Fibroblast of mammary gland (primary cell): ENCODE results near the gene SNTG2.
"Not testable (repeated sequence)": the region's sequence is repeated elsewhere in the genome, so short reads cannot be mapped to it uniquely, and the experiment has no call there.

Experiments used
- DNase-seq: peaks from one replicate; pipeline ENCODE4 v3.0.0-alpha.2; 2010; ENCODE audit warnings: low read depth
- H3K4me3 ChIP-seq: 2 replicates; pipeline ENCODE4 v1.5.1; 2011; ENCODE audit warnings: low read depth, mild to moderate bottlenecking, low read length, moderate library complexity; ENCODE audit not compliant: control insufficient read depth
- TF ChIP-seq, protein P1 (sequence below): conservative IDR thresholded peaks from 2 replicates; pipeline ENCODE4 v1.5.1; 2011; ENCODE audit warnings: low read depth, low read length, inconsistent platforms; ENCODE audit not compliant: control insufficient read depth, insufficient read depth

Gene SNTG2

DNA sequence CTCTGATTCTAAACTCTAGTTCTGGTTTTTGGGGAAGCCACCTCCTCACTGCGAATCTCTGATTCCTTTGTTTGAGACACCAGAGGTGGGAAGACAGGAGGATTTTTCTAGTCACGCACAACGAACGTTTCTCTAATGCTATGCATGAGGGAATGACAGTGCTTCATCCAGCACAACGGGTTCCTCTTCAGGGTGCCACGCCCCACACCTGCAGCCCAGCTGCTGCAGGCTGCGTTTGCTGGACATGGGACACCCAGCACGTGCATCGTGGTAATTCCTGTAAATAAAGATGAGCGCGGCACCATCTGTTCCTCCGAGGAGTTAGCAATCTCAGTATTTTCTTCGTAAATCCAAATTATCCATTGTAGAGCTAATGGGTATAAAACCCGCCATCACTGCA is 425.1 kb downstream of the SNTG2 start:
- DNase-seq, result no peak
- no peak overlapping the region for H3K4me3 ChIP-seq
- TF ChIP-seq, protein P1, sequence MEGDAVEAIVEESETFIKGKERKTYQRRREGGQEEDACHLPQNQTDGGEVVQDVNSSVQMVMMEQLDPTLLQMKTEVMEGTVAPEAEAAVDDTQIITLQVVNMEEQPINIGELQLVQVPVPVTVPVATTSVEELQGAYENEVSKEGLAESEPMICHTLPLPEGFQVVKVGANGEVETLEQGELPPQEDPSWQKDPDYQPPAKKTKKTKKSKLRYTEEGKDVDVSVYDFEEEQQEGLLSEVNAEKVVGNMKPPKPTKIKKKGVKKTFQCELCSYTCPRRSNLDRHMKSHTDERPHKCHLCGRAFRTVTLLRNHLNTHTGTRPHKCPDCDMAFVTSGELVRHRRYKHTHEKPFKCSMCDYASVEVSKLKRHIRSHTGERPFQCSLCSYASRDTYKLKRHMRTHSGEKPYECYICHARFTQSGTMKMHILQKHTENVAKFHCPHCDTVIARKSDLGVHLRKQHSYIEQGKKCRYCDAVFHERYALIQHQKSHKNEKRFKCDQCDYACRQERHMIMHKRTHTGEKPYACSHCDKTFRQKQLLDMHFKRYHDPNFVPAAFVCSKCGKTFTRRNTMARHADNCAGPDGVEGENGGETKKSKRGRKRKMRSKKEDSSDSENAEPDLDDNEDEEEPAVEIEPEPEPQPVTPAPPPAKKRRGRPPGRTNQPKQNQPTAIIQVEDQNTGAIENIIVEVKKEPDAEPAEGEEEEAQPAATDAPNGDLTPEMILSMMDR, result no peak

DNA sequence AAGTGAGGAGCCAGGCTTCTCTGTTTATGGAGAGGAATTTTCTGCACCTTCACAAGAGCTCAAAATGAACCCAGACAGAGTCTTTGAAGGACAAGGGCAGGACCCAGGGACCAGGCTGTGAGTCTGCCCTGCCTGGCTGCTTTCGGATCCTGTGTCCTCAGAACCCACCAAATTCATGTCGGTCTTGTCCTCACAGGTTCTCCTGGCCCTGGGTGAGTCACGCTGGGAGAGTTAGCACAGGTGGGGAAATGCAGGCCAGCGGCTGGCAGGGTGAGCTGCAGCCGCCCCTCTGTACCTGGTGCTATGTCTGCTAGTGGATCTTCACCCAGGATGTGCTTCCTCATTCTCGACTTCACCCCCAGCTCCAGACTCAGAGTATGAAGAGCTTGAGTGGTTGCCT is 426.8 kb downstream of the SNTG2 start:
- H3K4me3 ChIP-seq, result no peak overlapping the region
- DNase-seq, result no peak
- TF ChIP-seq, protein P1, result no peak

DNA sequence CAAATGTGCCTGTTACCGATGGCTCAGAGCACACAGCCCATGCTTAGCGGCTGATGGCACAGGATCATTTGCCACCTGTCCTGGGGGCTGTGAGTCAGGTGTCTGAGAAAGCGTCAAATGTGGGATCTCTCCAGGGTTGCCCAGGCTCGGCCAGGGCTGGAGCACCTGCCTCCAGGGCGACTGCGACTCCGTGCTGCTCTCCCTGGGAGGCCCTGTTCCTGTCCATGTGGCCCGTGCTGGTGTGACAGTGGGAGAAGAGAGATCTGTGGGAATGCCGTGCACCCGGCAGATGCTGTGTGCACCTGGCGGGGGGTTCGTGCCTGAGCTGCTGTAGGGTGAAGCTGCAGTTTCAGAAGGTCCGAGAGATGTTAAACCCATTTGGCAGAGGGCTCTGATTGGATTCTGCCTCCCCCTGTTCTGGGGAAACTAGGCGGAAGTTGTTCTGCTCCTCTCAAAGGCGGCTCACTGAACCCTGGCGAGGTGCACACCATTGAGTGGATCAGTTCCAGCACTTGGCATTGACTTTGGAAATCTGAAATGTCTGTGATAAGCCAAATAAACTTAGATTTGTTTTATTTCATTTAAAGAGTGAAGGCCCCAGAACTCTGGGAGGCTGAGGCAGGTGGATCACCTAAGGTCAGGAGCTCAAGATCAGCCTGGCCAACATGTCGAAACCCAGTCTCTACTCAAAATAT is 428.0 kb downstream of the SNTG2 start:
- TF ChIP-seq, protein P1, result no peak
- no peak overlapping the region for H3K4me3 ChIP-seq
- DNase-seq, result no peak

DNA sequence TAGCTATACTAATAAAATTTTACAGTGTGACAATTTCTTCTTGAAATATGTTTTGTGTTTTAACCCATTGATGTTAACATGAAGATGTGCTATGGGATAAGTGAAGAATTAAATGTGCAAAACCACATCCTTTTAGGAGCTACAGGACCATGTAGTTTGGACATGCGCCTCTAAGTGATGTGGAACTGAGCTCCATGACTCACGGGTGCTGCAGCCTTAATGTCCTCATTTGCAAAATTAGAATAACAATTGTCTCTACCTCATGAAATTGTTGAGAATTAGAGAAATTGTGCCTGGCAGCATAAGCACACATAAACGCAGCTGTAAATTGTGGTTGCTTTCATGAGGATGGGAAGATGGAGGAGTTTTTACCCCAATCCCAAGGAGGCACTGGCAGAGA is 431.0 kb downstream of the SNTG2 start:
- TF ChIP-seq, protein P1, result no peak
- no peak for DNase-seq
- no peak overlapping the region for H3K4me3 ChIP-seq

DNA sequence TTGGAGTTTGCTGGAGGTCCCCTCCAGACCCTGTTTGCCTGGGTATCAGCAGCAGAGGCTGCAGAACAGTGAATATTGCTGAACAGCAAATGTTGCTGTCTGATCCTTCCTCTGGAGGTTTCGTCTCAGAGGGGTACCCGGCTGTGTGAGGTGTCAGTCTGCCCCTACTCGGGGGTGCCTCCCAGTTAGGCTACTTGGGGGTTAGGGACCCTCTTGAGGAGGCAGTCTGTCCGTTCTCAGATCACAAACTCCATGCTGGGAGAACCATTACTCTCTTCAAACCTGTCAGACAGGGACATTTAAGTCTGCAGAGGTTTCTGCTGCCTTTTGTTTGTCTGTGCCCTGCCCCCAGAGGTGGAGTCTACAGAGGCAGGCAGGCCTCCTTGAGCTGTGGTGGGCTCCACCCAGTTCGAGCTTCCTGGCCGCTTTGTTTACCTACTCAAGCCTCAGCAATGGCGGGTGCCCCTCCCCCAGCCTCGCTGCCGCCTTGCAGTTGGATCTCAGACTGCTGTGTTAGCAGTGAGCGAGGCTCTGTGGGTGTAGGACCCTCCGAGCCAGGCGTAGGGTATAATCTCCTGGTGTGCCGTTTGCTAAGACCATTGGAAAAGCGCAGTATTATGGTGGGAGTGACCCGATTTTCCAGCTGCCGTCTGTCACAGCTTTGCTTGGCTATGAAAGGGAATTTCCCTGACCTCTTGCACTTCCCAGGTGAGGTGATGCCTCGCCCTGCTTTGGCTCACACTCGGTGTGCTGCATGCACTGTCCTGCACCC is 437.5 kb downstream of the SNTG2 start:
- H3K4me3 ChIP-seq, DNase-seq: not testable (repeated sequence)

DNA sequence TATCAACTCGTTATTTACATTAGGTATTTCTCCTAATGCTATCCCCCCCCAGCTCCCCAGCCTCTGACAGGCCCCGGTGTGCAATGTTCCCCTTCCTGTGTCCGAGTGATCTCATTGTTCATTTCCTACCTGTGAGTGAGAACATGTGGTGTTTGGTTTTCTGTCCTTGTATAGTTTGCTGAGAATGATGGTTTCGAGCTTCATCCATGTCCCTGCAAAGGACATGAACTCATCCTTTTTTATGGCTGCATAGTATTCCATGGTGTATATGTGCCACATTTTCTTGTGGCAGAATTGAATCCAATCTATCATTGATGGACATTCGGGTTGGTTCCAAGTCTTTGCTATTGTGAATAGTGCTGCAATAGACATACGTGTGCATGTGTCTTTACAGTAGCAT is 439.5 kb downstream of the SNTG2 start:
- H3K4me3 ChIP-seq, DNase-seq: not testable (repeated sequence)

DNA sequence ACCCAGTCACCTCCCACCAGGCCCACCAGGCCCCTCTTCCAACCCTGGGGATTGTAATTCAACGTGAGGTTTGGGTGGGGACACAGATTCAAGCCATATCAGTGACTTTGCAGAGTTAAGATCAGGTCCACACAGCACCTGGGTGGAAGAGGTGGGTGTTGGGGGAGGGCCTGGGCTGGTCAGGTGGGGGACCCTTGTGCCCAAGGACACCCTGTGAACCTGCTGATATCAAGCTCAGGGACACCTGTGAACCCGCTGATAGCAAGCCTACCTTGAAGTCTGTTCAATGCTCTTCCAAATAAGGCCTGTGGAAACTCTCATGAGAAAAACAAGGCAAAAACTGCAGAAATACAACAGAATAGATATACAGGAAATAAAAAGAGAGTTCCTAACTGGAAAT is 442.7 kb downstream of the SNTG2 start:
- H3K4me3 ChIP-seq, result no peak overlapping the region
- TF ChIP-seq, protein P1, result no peak
- no peak for DNase-seq
